Measurements from ENCODE around the gene GNB2.

The GNB2 gene

DNA sequence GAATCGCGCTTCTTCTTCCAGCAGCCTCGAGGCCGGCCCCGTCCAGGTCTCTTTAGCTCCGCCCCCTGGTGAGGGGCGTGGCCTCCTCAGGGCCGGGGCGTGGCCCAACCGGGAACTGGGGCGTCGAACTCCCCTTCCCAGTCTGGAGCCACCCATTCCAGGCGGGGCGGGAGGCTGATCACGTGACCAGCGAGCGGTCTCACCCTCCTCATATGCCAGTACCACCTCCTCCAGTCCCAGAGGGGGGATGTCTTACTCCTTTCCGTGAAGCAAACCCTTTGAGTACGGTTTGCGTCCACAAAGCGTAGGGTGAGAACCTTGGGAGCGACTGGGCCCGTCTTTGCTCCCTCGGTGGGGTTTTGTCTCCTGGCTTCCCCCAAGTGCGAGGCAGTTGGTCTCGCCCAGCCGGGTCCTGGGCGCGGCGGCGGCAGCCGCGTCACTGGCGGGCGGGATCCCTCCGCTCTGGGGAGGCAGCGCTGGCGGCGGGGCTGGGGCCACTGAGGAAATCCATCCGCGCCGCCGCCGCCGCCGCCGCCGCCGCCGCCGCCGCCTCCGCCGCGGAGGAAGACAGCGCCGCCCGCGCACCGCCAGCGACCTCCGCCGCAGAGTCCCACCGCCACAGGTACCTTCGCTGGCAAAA lies at the start of gene GNB2:
Gene GNB2 (plus strand): TSS at position 439 of the 640 bp plus-strand sequence. CDS start 2,526 bp downstream, outside the sequence.
- DNase-seq (ENCODE audit: low spot score in 2 of 2): peak; percentile 100
- Mint-ChIP-seq H3K36me3 (peaks cover 55% of the 10 kb centered on the region), H3K4me3 (peak within 1 kb of the TSS; percentile 98), H3K4me1 (peaks cover 23% of the 10 kb centered on the region), H3K27ac (peak within 1 kb of the TSS; percentile 98), H3K9me3 (no peaks in the 10 kb centered on the region)
- ATAC-seq: peak; percentile 82

DNA sequence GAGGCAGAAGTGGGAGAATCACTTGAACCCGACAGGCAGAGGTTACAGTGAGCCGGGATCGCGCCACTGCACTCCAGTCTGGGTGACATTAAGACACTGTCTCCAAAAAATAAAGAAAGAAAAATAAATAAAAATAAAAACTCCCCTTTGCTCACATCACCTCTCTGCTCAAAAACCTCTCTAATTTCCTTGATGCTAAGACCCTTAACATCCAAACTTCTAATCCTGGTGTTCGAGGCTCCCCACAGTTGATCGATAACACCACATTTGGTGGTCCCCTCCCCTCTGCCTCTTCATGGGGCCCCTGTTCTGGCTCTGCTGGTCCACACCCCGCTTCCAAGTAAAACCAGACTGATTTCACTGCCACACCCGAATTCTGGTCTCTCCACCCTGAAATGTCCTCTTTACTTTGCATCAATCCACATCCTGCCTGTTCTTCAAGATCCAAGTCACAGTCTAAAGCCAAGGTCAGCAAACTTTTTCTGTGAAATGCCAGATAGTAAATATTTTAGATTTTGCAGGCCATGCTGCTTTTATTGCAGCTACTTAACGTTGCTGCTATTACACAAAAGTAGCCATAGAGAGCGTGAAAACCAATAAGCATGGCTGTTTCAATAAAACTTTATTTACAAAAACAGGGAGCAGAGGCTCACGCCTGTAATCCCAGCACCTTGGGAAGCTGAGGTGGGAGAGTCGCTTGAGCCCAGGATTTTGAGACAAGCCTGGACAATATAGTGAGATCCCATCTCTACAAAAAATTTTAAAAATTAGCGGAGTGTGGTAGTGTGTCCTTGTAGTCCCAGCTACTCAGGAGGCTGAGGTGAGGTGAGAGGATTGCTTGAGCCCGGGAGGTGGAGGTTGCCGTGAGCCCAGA lies 49.4 kb upstream of the GNB2 start:
- ATAC-seq (no peak), DNase-seq (ENCODE audit: low spot score in 2 of 2) (no peak)
- H3K4me3 Mint-ChIP-seq: no peak overlapping the region
- peak overlapping the region; percentile 41 for H3K27ac Mint-ChIP-seq
- no peaks in the 10 kb centered on the region for H3K36me3 Mint-ChIP-seq
- no peaks in the 10 kb centered on the region for H3K9me3 Mint-ChIP-seq
- peaks cover 33% of the 10 kb centered on the region for H3K4me1 Mint-ChIP-seq

DNA sequence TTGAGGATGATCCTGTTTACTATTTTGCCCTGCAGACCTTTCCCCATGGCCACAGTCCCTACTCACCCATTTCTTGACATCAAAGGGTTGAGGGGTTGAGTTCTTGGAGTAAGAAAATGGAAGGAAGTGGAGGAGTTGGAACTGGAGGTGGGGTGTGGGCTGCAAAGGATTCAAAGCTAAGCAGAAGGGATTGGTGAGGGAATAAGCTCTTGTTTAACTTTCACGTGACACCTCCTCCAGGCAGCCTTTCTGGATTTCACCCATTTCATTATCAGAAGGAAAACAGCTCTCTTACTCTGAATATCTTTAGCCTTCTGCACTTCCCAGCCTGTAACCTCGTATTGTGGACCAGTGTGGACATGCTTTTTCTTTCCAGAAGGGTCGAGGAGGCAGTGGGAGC lies 47.5 kb upstream of the GNB2 start:
- peaks cover 45% of the 10 kb centered on the region for H3K4me1 Mint-ChIP-seq
- ATAC-seq: no peak
- no peaks in the 10 kb centered on the region for H3K36me3 Mint-ChIP-seq
- H3K9me3 Mint-ChIP-seq: no peaks in the 10 kb centered on the region
- no peak for DNase-seq (ENCODE audit: low spot score in 2 of 2)
- peak overlapping the region; percentile 74 for H3K4me3 Mint-ChIP-seq
- H3K27ac Mint-ChIP-seq: peak overlapping the region; percentile 91

DNA sequence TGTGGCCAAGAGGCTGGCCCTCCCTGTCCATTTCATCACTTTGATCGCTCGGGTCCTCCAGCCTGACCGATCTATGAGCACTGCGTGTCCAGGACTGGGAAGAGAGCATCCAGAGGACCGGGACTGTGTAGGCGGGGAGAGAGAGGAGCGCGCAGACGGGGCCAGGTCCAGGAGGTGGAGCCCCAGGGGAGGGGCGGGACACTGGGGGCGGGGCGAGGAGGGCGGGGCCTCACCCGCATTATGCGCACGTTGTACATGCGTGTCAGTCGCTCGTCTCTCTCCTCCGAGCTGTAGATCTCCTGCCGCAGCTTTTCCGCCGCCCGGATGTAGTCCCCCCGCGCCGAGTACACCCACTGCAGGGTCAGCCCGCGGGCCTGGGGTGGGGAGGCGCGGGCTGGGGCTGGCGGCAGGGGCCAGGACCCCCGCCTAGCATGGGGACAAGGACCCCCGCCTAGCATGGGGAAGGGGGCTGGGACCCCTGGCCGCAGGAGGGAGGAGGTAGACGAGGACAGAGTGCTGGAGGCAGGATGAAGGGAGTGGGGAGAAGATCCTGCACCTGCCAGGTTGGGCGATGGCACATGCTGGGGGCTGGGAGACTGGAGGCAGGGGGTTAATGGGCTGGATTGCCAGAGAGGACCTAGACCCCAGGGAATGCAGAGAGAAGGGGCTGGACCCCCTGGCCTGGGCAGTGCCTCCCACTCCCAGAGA lies 46.9 kb upstream of the GNB2 start:
- Mint-ChIP-seq H3K4me3 (peak overlapping the region; percentile 74), H3K9me3 (no peaks in the 10 kb centered on the region), H3K36me3 (no peaks in the 10 kb centered on the region), H3K27ac (peak overlapping the region; percentile 91), H3K4me1 (peaks cover 45% of the 10 kb centered on the region)
- ATAC-seq (peak; percentile 95), DNase-seq (ENCODE audit: low spot score in 2 of 2) (peak; percentile 62 to 86)

DNA sequence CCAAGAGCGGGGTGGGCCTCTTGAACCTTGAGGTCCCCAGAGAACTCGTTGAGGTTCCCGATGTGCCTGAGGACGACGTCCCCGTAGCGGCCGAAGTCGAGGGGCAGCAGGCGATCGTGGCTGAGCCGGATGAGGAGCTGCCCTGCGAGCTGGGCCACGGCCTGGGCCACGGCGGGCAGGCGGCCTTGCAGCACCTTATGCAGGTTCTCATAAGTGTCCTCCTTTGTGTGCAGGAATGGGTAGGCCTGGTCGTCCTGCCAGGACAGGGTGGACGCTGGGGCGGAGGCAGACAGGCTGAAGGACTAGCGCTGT lies 46.3 kb upstream of the GNB2 start:
- peak overlapping the region; percentile 91 for H3K27ac Mint-ChIP-seq
- DNase-seq (ENCODE audit: low spot score in 2 of 2) (no peak), ATAC-seq (no peak)
- H3K36me3 Mint-ChIP-seq: no peaks in the 10 kb centered on the region
- peak overlapping the region; percentile 74 for H3K4me3 Mint-ChIP-seq
- H3K4me1 Mint-ChIP-seq: peaks cover 47% of the 10 kb centered on the region
- H3K9me3 Mint-ChIP-seq: no peaks in the 10 kb centered on the region

DNA sequence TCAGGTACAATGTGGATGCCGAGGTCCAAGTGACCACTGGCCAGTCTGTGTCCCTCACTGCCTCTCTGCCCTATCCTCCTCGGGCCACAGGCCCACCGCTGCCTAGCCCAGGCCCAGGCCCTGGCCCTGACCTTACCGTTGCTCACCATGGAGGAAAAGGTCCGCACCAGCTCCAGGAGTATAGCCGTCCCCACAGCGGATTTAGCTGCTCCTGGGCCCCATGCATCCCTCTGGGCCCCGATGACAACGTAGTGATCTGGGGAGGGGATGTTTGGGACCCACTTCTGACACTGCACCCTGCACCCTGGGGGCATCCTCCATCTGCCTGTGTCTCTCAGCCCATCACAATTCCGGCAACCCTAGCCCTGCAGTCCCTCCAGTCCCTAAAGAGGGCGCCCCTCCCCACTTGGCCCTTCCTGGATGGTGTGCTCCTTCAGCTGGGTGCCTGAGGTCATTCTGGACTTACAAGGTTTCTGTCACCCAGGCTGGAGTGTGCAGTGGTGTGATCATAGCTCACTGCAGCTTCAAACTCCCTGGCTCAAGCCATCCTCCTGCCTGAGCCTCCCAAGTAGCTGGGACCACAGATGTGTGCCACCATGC lies 44.3 kb upstream of the GNB2 start:
- no peaks in the 10 kb centered on the region for H3K9me3 Mint-ChIP-seq
- peak in 1 of 2 donors; percentile 65 for DNase-seq (ENCODE audit: low spot score in 2 of 2)
- H3K4me1 Mint-ChIP-seq: peaks cover 60% of the 10 kb centered on the region
- peak overlapping the region; percentile 68 for H3K27ac Mint-ChIP-seq
- peaks cover 6% of the 10 kb centered on the region for H3K36me3 Mint-ChIP-seq
- no peak for ATAC-seq
- no peak overlapping the region for H3K4me3 Mint-ChIP-seq

DNA sequence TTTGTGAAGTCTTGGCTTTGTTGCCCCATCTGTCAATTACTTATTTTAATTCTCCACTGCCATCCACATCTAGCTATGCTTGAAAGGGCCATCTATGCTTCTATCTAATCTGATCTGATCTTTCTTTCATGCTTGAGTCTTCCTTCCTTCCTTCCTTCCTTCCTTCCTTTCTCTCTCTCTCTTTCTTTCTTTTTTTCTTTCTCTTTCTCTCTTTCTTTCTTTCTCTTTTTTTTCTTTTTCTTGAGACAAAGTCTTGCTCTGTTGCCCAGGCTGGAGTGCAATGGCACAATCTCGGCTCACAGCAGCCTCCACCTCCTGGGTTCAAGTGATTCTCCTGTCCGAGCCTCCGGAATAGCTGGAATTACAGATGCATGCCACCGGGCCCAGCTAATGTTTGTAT lies 43.5 kb upstream of the GNB2 start:
- Mint-ChIP-seq H3K9me3 (no peaks in the 10 kb centered on the region), H3K36me3 (peaks cover 14% of the 10 kb centered on the region), H3K4me3 (no peak overlapping the region), H3K4me1 (peaks cover 62% of the 10 kb centered on the region), H3K27ac (peak overlapping the region; percentile 68)
- ATAC-seq (no peak), DNase-seq (ENCODE audit: low spot score in 2 of 2) (no peak)

DNA sequence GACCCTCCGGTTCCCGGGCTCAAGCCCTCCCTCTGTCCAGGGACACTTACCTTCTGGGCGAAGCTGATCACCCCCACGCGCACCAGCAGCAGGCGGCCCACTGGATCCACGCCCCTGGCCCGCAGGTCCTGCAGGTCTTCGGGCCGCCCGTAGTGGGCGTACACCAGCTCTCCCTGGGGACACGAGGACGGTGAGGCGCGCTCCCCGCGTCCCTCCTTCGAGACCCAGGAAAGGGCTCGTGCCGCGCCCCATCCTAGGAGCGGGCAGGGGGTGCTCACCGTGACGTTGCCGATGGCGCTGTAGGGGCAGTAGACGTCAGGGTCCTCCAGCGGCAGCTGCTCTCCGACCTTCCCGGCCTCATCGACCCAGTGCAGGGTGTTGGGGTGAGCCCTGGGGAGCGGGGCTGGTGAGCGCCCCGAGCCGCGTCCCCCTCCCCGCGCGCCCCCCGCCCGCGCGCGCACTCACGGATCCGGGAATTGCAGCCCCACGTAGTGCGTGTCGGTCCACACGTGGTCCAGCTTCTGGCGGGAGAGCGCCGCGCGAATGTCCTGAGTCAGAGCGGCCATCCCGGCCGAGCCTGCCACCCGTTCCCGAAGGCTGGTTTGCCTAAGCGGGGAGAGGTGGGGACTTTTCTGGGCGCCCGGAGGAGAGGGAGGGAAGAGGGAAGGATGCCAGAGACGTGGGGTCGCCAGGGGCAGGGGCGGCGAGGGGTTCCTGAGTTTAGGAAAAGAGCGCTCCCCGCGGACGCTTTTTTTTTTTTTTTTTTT lies 40.4 kb upstream of the GNB2 start:
- Mint-ChIP-seq H3K4me1 (peaks cover 37% of the 10 kb centered on the region), H3K4me3 (peak overlapping the region; percentile 80), H3K9me3 (no peaks in the 10 kb centered on the region)

DNA sequence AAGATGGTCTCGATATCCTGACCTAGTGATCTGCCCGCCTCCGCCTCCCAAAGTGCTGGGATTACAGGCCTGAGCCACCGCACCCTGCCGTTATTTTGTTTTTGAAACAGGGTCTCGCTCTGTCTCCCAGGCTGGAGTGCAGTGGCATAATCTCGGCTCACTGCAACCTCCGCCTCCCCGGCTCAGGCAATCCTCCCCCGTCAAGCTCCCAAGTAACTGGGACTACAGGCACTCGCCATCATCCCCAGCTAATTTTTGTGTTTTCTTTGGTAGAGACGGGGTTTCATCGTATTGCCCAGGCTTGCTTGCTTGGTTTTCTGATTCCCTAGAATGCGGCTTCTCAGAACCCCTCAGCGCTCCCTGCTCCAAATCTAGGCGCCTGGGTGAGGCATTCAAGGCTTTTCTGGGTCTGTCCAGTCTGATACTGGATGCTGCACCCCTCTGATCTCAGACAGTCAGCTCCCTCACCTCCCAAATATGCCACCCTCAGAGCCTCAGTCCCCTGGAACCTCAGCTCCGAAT lies 33.5 kb upstream of the GNB2 start:
- ATAC-seq: no peak
- no peak overlapping the region for H3K27ac Mint-ChIP-seq

More for the DNA sequence above, 40.4 kb upstream of the GNB2 start:
- ATAC-seq (peak; percentile 84), DNase-seq (ENCODE audit: low spot score in 2 of 2) (peak; percentile 48 to 83)
- Mint-ChIP-seq H3K36me3 (peaks cover 23% of the 10 kb centered on the region), H3K27ac (peak overlapping the region; percentile 92)

DNA sequence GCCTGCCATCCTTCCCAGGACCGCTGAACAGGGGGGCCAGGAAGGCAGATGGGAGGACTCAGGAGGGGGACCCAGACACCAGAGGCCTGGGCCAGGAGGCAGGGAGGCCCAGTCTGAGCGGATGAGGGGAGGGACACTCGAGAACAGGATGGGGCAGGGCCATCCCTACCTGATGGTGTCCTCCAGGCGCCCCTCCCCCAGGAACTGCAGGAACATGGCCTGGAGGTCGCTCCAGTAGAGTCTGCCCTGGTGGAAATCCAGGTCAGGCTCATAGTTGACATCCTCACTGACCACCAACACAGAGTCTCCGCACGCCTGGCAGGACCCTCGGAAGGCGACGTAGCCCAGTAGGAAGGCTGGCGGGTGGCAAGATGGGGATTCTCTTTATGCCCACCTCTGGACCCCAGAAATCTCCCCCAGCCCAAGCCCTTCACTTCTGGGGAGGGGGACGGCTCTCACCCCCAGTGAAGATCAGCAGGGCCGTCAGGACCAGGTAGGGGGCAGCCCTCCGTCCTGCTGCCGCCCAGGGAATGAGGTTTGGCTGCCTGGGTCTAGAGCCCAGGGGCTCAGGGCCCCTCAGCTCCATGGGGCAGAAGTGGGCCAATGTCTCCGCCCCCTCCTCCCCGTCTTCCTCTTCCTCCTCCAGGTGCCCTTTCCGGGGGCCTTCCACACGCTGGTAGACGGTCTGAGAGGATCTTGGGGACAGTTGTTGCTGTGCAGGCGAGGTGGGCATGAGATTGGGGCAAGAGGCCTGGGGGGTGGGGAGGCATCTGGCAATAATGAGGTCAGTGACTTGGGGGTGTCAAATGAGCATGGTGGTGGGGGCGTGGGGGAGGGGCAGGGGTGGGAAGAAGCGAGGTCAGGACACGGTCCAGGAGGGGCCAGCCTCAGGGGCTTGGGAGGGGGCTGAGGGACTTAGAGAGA lies 32.8 kb upstream of the GNB2 start:
- no peak overlapping the region for H3K4me3 Mint-ChIP-seq
- ATAC-seq: no peak
- H3K27ac Mint-ChIP-seq: no peak overlapping the region
- no peaks in the 10 kb centered on the region for H3K9me3 Mint-ChIP-seq
- no peak for DNase-seq (ENCODE audit: low spot score in 2 of 2)
- no peaks in the 10 kb centered on the region for H3K4me1 Mint-ChIP-seq
- H3K36me3 Mint-ChIP-seq: peaks cover 11% of the 10 kb centered on the region

More for the DNA sequence above, 33.5 kb upstream of the GNB2 start:
- H3K36me3 Mint-ChIP-seq: peaks cover 15% of the 10 kb centered on the region
- no peak for DNase-seq (ENCODE audit: low spot score in 2 of 2)
- H3K4me3 Mint-ChIP-seq: no peak overlapping the region
- no peaks in the 10 kb centered on the region for H3K9me3 Mint-ChIP-seq
- no peaks in the 10 kb centered on the region for H3K4me1 Mint-ChIP-seq

DNA sequence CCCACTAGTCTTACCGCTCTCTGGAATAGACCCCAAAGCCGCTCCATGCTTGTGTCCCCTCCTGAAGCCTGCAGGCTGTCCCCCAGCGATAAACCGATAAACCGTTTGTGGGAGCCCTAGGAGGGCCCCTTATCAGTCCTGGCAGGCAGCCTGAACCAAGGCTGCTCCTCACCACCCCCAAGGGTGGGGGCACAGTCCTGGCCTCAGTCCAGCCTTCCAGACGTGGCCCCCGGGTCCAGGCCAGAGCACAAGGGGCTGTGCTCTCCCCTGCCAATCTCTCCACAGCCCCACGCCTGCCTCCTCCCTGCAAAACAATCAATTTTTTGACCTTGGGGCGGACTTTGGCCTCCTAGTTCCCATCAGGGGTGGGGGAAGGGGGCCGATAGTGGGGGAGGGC lies 32.1 kb upstream of the GNB2 start, which contains the start of gene TFR2:
Gene TFR2 (minus strand): TSS at position 90 of the 397 bp plus-strand sequence. CDS start 43 bp downstream, at position 47.
- DNase-seq (ENCODE audit: low spot score in 2 of 2) (no peak), ATAC-seq (no peak)
- no peak within 1 kb of the TSS for H3K27ac Mint-ChIP-seq
- H3K36me3 Mint-ChIP-seq: peaks cover 5% of the 10 kb centered on the region
- no peak within 1 kb of the TSS for H3K4me3 Mint-ChIP-seq
- H3K4me1 Mint-ChIP-seq: no peaks in the 10 kb centered on the region
- no peaks in the 10 kb centered on the region for H3K9me3 Mint-ChIP-seq

DNA sequence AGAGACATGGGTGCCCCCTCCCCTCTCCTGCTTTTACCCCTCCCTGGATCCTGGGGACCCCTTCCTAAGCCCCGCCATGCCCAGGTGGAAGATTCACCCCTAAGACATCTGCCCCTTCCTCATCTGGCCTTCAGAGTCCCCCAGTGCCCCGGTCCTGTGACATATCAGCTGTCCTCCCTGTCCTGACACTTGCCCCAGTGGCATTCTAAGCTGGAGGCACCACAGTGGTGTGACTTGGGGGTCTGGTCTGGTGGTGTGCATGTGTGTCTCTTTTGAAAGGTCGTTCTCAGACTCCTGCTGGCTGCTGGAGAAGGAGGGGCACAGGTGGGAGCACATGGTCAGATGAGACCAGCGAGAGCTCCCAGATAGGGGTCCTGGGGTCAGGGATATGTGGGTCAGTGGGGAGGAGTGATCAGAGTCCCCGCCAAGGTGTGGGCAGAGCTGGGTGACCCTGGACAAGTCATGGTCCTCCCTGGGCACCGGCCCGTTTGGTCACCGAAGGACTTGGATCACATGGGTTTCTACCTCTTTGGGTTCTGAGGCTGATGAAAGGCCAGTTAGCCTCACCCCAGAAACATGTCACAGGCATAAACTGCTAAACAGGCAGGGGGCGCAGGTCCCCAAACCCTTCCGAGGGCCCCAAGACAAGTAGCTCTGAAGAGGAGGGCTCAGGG lies 31.5 kb upstream of the GNB2 start:
- H3K36me3 Mint-ChIP-seq: peaks cover 5% of the 10 kb centered on the region
- H3K9me3 Mint-ChIP-seq: no peaks in the 10 kb centered on the region
- ATAC-seq (no peak), DNase-seq (ENCODE audit: low spot score in 2 of 2) (no peak)
- H3K4me1 Mint-ChIP-seq: no peaks in the 10 kb centered on the region
- H3K4me3 Mint-ChIP-seq: no peak overlapping the region
- H3K27ac Mint-ChIP-seq: no peak overlapping the region

DNA sequence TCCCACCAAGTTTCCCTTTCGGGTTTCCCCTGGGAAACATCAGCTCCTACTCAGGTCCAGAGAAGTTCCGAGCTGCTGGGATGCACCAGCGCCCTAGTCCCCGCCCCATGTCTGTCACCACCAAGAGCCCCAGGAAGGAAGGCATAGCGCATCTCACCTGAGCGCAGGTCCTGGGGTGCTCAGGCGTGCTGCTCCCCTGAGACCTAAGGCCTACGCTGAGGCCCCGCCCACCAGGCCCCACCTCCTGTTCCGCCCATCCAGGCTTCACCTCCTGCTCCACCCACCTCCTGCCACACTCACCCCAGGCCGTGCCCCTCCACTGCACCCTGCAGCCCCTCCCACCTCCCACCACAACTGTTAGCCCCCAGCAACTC lies 31.0 kb upstream of the GNB2 start:
- peak; percentile 71 for ATAC-seq
- H3K27ac Mint-ChIP-seq: no peak overlapping the region
- no peak overlapping the region for H3K4me3 Mint-ChIP-seq
- H3K4me1 Mint-ChIP-seq: no peaks in the 10 kb centered on the region
- H3K36me3 Mint-ChIP-seq: peaks cover 5% of the 10 kb centered on the region
- DNase-seq (ENCODE audit: low spot score in 2 of 2): no peak
- no peaks in the 10 kb centered on the region for H3K9me3 Mint-ChIP-seq

Measured in stimulated activated effector memory CD8-positive, alpha-beta T cell treated with anti-CD3 and anti-CD28 coated beads, Interleukin-12 subunit alpha, Interleukin-12 subunit beta, amount 100 ng/mL, for 72 hours (primary cell).